Measurements from ENCODE around the gene ACOT12. TPM values are rescaled to one million over a fixed set of nuclear protein-coding genes. Genes with fewer than 3 reads are reported as not detected.

Gene ACOT12
- total and polyA plus RNA-seq, 2 of the 13 experiments (the other 11 are each of a cell fraction or from before 2014, with no cell fraction given) = not detected

DNA sequence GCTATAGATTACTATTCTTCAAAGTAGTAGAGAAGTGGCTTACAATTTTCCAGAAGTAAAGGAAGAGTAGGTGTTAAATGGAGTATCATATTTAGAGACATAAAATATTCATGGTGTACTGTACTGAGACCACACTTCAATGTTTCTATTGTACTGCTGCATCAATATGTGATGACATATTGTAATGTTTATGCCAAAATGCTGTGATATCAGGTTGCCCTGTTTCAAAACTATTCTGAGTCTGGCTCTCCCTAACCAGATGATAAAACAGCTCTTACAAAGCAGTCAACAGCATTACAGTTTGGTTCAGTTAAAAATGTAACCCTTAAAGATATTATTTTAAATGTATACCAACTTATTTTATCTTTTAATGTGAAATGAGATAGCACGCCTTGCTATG lies 30.8 kb upstream of the ACOT12 start (continued):
- no peak for TF ChIP-seq SOX6 (IDR thresholded peaks at IDR 0.05)
- TF ChIP-seq SOX6 (CRISPR knock-in tag; IDR thresholded peaks at IDR 0.05) = no peak
- TF ChIP-seq ZNF224 (CRISPR knock-in tag; IDR thresholded peaks at IDR 0.05) = no peak
- TF ChIP-seq ZNF709 (CRISPR knock-in tag; IDR thresholded peaks at IDR 0.05) = no peak
- TF ChIP-seq, protein P1, sequence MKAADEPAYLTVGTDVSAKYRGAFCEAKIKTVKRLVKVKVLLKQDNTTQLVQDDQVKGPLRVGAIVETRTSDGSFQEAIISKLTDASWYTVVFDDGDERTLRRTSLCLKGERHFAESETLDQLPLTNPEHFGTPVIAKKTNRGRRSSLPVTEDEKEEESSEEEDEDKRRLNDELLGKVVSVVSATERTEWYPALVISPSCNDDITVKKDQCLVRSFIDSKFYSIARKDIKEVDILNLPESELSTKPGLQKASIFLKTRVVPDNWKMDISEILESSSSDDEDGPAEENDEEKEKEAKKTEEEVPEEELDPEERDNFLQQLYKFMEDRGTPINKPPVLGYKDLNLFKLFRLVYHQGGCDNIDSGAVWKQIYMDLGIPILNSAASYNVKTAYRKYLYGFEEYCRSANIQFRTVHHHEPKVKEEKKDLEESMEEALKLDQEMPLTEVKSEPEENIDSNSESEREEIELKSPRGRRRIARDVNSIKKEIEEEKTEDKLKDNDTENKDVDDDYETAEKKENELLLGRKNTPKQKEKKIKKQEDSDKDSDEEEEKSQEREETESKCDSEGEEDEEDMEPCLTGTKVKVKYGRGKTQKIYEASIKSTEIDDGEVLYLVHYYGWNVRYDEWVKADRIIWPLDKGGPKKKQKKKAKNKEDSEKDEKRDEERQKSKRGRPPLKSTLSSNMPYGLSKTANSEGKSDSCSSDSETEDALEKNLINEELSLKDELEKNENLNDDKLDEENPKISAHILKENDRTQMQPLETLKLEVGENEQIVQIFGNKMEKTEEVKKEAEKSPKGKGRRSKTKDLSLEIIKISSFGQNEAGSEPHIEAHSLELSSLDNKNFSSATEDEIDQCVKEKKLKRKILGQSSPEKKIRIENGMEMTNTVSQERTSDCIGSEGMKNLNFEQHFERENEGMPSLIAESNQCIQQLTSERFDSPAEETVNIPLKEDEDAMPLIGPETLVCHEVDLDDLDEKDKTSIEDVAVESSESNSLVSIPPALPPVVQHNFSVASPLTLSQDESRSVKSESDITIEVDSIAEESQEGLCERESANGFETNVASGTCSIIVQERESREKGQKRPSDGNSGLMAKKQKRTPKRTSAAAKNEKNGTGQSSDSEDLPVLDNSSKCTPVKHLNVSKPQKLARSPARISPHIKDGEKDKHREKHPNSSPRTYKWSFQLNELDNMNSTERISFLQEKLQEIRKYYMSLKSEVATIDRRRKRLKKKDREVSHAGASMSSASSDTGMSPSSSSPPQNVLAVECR (CRISPR knock-in tag; IDR thresholded peaks at IDR 0.05; ENCODE audit: borderline replicate concordance) = no peak
- TF ChIP-seq, protein P2, sequence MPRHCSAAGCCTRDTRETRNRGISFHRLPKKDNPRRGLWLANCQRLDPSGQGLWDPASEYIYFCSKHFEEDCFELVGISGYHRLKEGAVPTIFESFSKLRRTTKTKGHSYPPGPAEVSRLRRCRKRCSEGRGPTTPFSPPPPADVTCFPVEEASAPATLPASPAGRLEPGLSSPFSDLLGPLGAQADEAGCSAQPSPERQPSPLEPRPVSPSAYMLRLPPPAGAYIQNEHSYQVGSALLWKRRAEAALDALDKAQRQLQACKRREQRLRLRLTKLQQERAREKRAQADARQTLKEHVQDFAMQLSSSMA (CRISPR knock-in tag; IDR thresholded peaks at IDR 0.05) = no peak
- TF ChIP-seq ZZZ3 (CRISPR knock-in tag; IDR thresholded peaks at IDR 0.05; ENCODE audit: borderline replicate concordance) = no peak
- TF ChIP-seq FOXA3 (CRISPR knock-in tag; IDR thresholded peaks at IDR 0.05) = no peak

DNA sequence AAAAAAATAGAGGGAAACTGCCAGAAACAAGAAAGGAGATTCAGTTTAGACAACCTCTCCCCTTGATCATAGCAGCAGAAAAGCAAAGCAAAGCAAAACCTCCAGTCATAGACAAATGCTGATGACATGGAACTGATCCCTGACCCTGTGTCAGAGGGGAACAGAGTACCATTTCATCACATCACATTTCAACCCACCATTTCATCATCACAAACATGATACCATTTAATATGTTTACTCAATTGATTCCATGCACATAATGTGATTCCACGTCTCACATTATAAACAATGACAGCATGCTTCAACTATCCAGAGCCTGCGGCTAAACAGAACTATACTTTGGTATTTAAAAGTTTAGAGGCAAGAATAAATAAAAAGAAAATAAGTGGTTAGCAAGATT lies 28.7 kb upstream of the ACOT12 start:
- in situ Hi-C loops (cut with HindIII; ENCODE audit: extremely low pct_ligation_motif_present, low pct_unique_long_range_greater_than_20kb) = loop anchor here (10.0 kb wide), 2 partner anchors 742 to 802 kb away; no protein-coding TSS in a partner anchor
- Histone ChIP-seq H2AFZ (ENCODE audit: low read length) (no peak overlapping the region), H3K36me3 (replicated peaks in 1 of 2; ENCODE audit: control insufficient read depth in 1 of 2, insufficient read depth in 2 of 2, low read length in 2 of 2) (no peaks in the 10 kb centered on the region), H3K9ac (ENCODE audit: insufficient read depth, low read depth, low read length) (no peak overlapping the region), H3K9me3 (ENCODE audit: low read length) (no peaks in the 10 kb centered on the region), H3K27ac (ENCODE audit: extremely low read length, insufficient read depth, low read length) (no peak overlapping the region), H3K79me2 (ENCODE audit: insufficient read depth, low read length) (no peaks in the 10 kb centered on the region), H3K27me3 (ENCODE audit: control insufficient read depth in 1 of 2, insufficient read depth in 2 of 2, low read length in 2 of 2) (no peaks in the 10 kb centered on the region), H4K20me1 (ENCODE audit: insufficient read depth, low read length) (no peaks in the 10 kb centered on the region), H3K4me2 (ENCODE audit: low read depth, low read length) (no peak overlapping the region), H3K4me1 (ENCODE audit: insufficient read depth, low read length) (peaks cover 13% of the 10 kb centered on the region; the same call in 1 of the 2 replicates), H3K4me3 (replicated peaks in 1 of 3; ENCODE audit: insufficient read depth in 1 of 3, low read depth in 2 of 3, low read length in 3 of 3) (no peak overlapping the region)
- ATAC-seq (peak; percentile 86), DNase-seq (ENCODE audit: low spot score) (peak; percentile 37), FAIRE-seq (no peak)
- ChIA-PET POLR2A (no interaction called here), CTCF (ENCODE audit: low intra/inter-chr PET ratio, low total read pairs) (no interaction called here)
- 4% methylated on average over 2 of the region's 2 CpGs for WGBS (ENCODE audit: low lambda C conversion rate)
- intact Hi-C loops (cut with micrococcal nuclease; ENCODE audit: unreplicated experiment) = loop anchor here (10.0 kb wide), 2 partner anchors 82 to 412 kb away; no protein-coding TSS in a partner anchor
- no TSS peak for BruUV-seq (replicated peaks)
- TF ChIP-seq, protein P3, sequence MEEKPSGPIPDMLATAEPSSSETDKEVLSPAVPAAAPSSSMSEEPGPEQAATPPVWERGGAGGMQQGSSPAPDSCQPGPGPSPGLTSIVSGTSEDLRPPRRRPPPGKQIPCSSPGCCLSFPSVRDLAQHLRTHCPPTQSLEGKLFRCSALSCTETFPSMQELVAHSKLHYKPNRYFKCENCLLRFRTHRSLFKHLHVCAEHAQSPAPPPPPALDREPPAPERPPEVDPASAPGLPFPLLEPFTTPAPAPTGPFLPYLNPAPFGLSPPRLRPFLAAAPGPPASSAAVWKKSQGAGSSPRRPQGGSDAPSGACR (CRISPR knock-in tag; IDR thresholded peaks at IDR 0.05) = no peak
- TF ChIP-seq, protein P4, sequence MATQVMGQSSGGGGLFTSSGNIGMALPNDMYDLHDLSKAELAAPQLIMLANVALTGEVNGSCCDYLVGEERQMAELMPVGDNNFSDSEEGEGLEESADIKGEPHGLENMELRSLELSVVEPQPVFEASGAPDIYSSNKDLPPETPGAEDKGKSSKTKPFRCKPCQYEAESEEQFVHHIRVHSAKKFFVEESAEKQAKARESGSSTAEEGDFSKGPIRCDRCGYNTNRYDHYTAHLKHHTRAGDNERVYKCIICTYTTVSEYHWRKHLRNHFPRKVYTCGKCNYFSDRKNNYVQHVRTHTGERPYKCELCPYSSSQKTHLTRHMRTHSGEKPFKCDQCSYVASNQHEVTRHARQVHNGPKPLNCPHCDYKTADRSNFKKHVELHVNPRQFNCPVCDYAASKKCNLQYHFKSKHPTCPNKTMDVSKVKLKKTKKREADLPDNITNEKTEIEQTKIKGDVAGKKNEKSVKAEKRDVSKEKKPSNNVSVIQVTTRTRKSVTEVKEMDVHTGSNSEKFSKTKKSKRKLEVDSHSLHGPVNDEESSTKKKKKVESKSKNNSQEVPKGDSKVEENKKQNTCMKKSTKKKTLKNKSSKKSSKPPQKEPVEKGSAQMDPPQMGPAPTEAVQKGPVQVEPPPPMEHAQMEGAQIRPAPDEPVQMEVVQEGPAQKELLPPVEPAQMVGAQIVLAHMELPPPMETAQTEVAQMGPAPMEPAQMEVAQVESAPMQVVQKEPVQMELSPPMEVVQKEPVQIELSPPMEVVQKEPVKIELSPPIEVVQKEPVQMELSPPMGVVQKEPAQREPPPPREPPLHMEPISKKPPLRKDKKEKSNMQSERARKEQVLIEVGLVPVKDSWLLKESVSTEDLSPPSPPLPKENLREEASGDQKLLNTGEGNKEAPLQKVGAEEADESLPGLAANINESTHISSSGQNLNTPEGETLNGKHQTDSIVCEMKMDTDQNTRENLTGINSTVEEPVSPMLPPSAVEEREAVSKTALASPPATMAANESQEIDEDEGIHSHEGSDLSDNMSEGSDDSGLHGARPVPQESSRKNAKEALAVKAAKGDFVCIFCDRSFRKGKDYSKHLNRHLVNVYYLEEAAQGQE (IDR thresholded peaks at IDR 0.05; ENCODE audit: borderline replicate concordance in 1 of 2, low read depth in 1 of 2, low read length in 2 of 2) = no peak
- TF ChIP-seq, protein P5, sequence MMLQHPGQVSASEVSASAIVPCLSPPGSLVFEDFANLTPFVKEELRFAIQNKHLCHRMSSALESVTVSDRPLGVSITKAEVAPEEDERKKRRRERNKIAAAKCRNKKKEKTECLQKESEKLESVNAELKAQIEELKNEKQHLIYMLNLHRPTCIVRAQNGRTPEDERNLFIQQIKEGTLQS (CRISPR knock-in tag; IDR thresholded peaks at IDR 0.05) = 0 out of 2 replicates have a peak, but pooled peaks have one; percentile 35
- no peak for TF ChIP-seq ARHGAP35 (CRISPR knock-in tag; IDR thresholded peaks at IDR 0.05; ENCODE audit: borderline replicate concordance)
